ENCODE data around the gene CABCOCO1.

DNA sequence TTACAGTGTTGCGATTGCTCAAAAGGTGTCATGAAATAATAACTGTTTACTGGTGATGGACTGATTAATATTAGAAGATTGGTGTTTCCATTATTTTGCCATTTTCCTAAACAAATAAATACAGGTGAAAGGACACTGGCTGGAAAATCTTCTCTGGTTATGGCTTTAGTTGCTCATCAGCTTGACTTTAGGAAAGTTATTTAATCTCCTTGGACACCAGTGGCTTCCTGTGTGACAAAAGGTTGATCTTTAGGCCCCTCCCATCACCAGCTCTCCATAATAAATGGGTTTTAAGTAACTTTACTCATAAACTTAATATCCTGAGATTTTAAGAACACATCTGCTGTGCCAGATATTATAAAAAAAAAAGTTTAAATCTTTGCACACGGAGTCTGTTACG lies 737 bp downstream of the CABCOCO1 start:
- TF ChIP-seq, protein P1, sequence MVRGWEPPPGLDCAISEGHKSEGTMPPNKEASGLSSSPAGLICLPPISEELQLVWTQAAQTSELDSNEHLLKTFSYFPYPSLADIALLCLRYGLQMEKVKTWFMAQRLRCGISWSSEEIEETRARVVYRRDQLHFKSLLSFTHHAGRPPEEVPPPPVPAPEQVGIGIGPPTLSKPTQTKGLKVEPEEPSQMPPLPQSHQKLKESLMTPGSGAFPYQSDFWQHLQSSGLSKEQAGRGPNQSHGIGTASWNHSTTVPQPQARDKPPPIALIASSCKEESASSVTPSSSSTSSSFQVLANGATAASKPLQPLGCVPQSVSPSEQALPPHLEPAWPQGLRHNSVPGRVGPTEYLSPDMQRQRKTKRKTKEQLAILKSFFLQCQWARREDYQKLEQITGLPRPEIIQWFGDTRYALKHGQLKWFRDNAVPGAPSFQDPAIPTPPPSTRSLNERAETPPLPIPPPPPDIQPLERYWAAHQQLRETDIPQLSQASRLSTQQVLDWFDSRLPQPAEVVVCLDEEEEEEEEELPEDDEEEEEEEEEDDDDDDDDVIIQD (CRISPR knock-in tag; IDR thresholded peaks at IDR 0.05; ENCODE audit: low read depth), result no peak
- TF ChIP-seq MEIS1 (CRISPR knock-in tag; IDR thresholded peaks at IDR 0.05; ENCODE audit: borderline replicate concordance), result no peak
- TF ChIP-seq HCFC1 (IDR thresholded peaks at IDR 0.05; ENCODE audit: low read depth, low read length), result no peak
- no peak for TF ChIP-seq SUZ12 (IDR thresholded peaks at IDR 0.05; ENCODE audit: low read depth, low read length)
- no peak for TF ChIP-seq ELF4 (CRISPR knock-in tag; IDR thresholded peaks at IDR 0.05; ENCODE audit: borderline replicate concordance)
- TF ChIP-seq ZBTB8A (CRISPR knock-in tag; IDR thresholded peaks at IDR 0.05; ENCODE audit: borderline replicate concordance, low read depth), result no peak
- TF ChIP-seq, protein P2, sequence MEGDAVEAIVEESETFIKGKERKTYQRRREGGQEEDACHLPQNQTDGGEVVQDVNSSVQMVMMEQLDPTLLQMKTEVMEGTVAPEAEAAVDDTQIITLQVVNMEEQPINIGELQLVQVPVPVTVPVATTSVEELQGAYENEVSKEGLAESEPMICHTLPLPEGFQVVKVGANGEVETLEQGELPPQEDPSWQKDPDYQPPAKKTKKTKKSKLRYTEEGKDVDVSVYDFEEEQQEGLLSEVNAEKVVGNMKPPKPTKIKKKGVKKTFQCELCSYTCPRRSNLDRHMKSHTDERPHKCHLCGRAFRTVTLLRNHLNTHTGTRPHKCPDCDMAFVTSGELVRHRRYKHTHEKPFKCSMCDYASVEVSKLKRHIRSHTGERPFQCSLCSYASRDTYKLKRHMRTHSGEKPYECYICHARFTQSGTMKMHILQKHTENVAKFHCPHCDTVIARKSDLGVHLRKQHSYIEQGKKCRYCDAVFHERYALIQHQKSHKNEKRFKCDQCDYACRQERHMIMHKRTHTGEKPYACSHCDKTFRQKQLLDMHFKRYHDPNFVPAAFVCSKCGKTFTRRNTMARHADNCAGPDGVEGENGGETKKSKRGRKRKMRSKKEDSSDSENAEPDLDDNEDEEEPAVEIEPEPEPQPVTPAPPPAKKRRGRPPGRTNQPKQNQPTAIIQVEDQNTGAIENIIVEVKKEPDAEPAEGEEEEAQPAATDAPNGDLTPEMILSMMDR (CRISPR knock-in tag; IDR thresholded peaks at IDR 0.05), result no peak
- TF ChIP-seq KLF13 (CRISPR knock-in tag; IDR thresholded peaks at IDR 0.05), result no peak
- no peak for TF ChIP-seq NR2F1 (CRISPR knock-in tag; IDR thresholded peaks at IDR 0.05)
- no peak for TF ChIP-seq ZBTB7A (CRISPR knock-in tag; IDR thresholded peaks at IDR 0.05)
- no peak for TF ChIP-seq ZKSCAN1 (IDR thresholded peaks at IDR 0.05; ENCODE audit: low read length)
- no peak for TF ChIP-seq KLF16 (CRISPR knock-in tag; IDR thresholded peaks at IDR 0.05)
- no peak for TF ChIP-seq POLR2AphosphoS5 (IDR thresholded peaks at IDR 0.05; ENCODE audit: low read depth, low read length)
- TF ChIP-seq CREB1 (IDR thresholded peaks at IDR 0.05), result no peak
- TF ChIP-seq CREB1 (CRISPR knock-in tag; IDR thresholded peaks at IDR 0.05), result no peak

All from HepG2 (cell line).